Breast epithelium (tissue), 3 donors: Measurements from ENCODE around the gene ADAMTS19.

ENCODE experiments used
- POLR2A ChIP-seq: fragments of 450-650 bp; IDR thresholded peaks from one replicate; pipeline ENCODE4 v1.6.1; 2016; ENCODE audit warnings: antibody characterized with exemption, mild to moderate bottlenecking, moderate library complexity
- TF ChIP-seq, protein P1 (sequence below), 3 donors: fragments of 450-650 bp; IDR thresholded peaks; one replicate each; pipeline ENCODE4 v1.5.1; 2016 to 2017; ENCODE audit warnings: antibody characterized with exemption in 3 of 3, mild to moderate bottlenecking in 3 of 3, moderate library complexity in 3 of 3

DNA sequence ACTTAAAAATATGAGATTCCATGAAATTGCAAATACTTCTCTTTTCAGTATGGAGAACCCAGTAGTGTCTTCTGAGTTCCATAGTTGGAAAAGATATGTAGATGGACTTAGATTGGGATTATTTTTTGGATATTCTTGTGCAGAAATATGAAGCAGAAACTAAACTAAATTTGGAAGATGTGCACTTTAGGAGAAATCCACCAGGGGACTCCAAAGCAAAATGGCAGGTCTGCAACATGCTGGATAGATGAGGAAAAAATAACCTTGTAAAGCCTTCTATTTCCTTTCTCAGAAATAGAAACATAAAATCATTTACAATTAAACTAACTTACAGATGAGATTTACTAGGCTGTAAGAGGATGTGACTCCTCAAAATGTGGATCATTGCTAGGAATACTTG is 238.6 kb downstream of the ADAMTS19 start:
- no peak for TF ChIP-seq POLR2A
- TF ChIP-seq, protein P1, sequence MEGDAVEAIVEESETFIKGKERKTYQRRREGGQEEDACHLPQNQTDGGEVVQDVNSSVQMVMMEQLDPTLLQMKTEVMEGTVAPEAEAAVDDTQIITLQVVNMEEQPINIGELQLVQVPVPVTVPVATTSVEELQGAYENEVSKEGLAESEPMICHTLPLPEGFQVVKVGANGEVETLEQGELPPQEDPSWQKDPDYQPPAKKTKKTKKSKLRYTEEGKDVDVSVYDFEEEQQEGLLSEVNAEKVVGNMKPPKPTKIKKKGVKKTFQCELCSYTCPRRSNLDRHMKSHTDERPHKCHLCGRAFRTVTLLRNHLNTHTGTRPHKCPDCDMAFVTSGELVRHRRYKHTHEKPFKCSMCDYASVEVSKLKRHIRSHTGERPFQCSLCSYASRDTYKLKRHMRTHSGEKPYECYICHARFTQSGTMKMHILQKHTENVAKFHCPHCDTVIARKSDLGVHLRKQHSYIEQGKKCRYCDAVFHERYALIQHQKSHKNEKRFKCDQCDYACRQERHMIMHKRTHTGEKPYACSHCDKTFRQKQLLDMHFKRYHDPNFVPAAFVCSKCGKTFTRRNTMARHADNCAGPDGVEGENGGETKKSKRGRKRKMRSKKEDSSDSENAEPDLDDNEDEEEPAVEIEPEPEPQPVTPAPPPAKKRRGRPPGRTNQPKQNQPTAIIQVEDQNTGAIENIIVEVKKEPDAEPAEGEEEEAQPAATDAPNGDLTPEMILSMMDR (IDR thresholded peaks at IDR 0.05): no peak
